GM18507 (cell line): ENCODE data around the gene RFC3.
"Not testable (repeated sequence)": the region's sequence is repeated elsewhere in the genome, so short reads cannot be mapped to it uniquely, and the experiment has no call there.

Experiments used
- DNase-seq: peaks from one replicate; pipeline ENCODE4 v3.0.0; 2011; ENCODE audit warnings: low read depth; ENCODE audit not compliant: insufficient read length; ENCODE audit errors: extremely low spot score
- FAIRE-seq: peaks from 2 replicates; lab custom pipeline; 2011; peaks lifted over from hg19 to GRCh38; lab: Jason Lieb, UNC

RFC3 gene

GRCh38 chr13:33817901-33818706, at the start of gene RFC3:
RFC3 (plus strand) TSS chr13:33818149; CDS start chr13:33818179, 30 bp downstream.
- FAIRE-seq (peak; percentile 96), DNase-seq (peak; percentile 80)

- FAIRE-seq (no peak), DNase-seq (no peak)
These were observed 46.7 kb upstream of the RFC3 start for GRCh38 chr13:33771296-33771695.

- no peak for FAIRE-seq
- DNase-seq: no peak
These were observed 44.0 kb upstream of the RFC3 start for GRCh38 chr13:33773790-33774462.

- DNase-seq: no peak
- FAIRE-seq: no peak
These were observed 42.4 kb upstream of the RFC3 start for GRCh38 chr13:33775339-33776108.

- FAIRE-seq: no peak
These were observed 41.6 kb upstream of the RFC3 start for GRCh38 chr13:33776239-33776881.

GRCh38 chr13:33782631-33783030, 35.3 kb upstream of the RFC3 start:
- FAIRE-seq (no peak), DNase-seq (no peak)

More at GRCh38 chr13:33776239-33776881, 41.6 kb upstream of the RFC3 start:
- DNase-seq: no peak

- not testable (repeated sequence) for FAIRE-seq
These were observed 34.7 kb upstream of the RFC3 start for GRCh38 chr13:33783212-33783611.

GRCh38 chr13:33784738-33785137, 33.2 kb upstream of the RFC3 start:
- DNase-seq: no peak
- FAIRE-seq: no peak

More at GRCh38 chr13:33783212-33783611, 34.7 kb upstream of the RFC3 start:
- not testable (repeated sequence) for DNase-seq

- no peak for FAIRE-seq
- DNase-seq: no peak
These were observed 32.6 kb upstream of the RFC3 start for GRCh38 chr13:33785384-33785783.

GRCh38 chr13:33787051-33787591, 30.8 kb upstream of the RFC3 start:
- FAIRE-seq: peak; percentile 65
- DNase-seq: no peak

- no peak for FAIRE-seq
- no peak for DNase-seq
These were observed 28.8 kb upstream of the RFC3 start for GRCh38 chr13:33789066-33789606.

GRCh38 chr13:33789739-33790138, 28.2 kb upstream of the RFC3 start:
- FAIRE-seq: no peak

GRCh38 chr13:33793726-33794125, 24.2 kb upstream of the RFC3 start:
- FAIRE-seq (no peak), DNase-seq (no peak)

More at GRCh38 chr13:33789739-33790138, 28.2 kb upstream of the RFC3 start:
- DNase-seq: no peak

- FAIRE-seq (no peak), DNase-seq (no peak)
These were observed 23.4 kb upstream of the RFC3 start for GRCh38 chr13:33794576-33794975.

GRCh38 chr13:33796095-33796494, 21.9 kb upstream of the RFC3 start:
- FAIRE-seq (no peak), DNase-seq (no peak)

GRCh38 chr13:33797622-33798021, 20.3 kb upstream of the RFC3 start:
- DNase-seq (no peak), FAIRE-seq (peak; percentile 81)

- FAIRE-seq: no peak
- no peak for DNase-seq
These were observed 19.9 kb upstream of the RFC3 start for GRCh38 chr13:33798023-33798422.

- FAIRE-seq (no peak), DNase-seq (no peak)
These were observed 17.9 kb upstream of the RFC3 start for GRCh38 chr13:33799950-33800592.
